ENCODE measurements around the gene RAB5IF. TPM values are rescaled to one million over a fixed set of nuclear protein-coding genes. Genes with fewer than 3 reads are reported as not detected.

RAB5IF gene
- total and polyA plus RNA-seq, 2 of the 13 experiments (the other 11 are each of a cell fraction or from before 2014, with no cell fraction given) = 261 to 305 TPM

DNA sequence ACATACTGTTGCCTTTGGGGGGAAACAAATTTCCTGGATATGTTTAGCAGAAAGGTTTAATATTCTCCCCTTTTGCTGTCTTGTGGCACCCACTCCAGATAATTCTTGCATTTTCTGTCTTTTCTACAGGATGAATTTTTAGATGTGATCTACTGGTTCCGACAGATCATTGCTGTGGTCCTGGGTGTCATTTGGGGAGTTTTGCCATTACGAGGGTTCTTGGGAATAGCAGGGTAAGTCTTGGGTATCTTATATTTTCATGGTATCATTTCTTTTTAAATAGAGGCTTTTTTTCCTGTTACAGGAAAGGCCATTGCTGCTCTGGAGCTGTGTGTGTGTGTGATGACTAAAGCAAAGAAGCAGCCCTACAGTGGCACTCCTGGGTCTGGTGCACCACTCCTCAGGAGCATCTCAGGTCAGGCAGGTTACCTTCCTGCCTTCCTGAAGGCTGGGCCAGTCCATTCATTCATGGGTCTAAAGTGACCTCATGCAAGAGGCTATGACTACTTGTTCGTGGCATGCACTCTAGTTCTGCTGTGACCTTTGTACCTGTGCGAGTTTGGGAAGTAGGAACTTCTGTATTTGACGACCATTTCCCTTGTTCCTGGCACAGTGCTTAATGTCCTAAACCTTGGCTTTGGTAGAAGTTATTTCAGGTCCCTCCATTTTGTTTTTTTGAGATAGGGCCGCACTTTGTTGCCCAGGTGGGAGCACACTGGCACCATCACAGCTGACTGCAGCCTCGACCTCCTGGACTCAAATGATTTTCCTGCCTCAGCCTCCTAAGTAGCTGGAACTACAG is 2.2 kb downstream of the RAB5IF start (continued):
- TF ChIP-seq ZNF337 (CRISPR knock-in tag; IDR thresholded peaks at IDR 0.05; ENCODE audit: borderline replicate concordance, low read depth) (no peak), SP4 (CRISPR knock-in tag; IDR thresholded peaks at IDR 0.05) (no peak; the same call in 1 of the 2 replicates), SUZ12 (IDR thresholded peaks at IDR 0.05; ENCODE audit: low read depth, low read length) (no peak), ZFP36L2 (CRISPR knock-in tag; IDR thresholded peaks at IDR 0.05) (no peak), ASH2L (IDR thresholded peaks at IDR 0.05; ENCODE audit: insufficient read length, low read depth, low read length) (peak; percentile 93), ZSCAN31 (CRISPR knock-in tag; IDR thresholded peaks at IDR 0.05; ENCODE audit: low read depth) (peak; percentile 40; the same call in 1 of the 2 replicates), FOXJ3 (CRISPR knock-in tag; IDR thresholded peaks at IDR 0.05; ENCODE audit: borderline replicate concordance) (no peak), SALL1 (CRISPR knock-in tag; IDR thresholded peaks at IDR 0.05) (peak; percentile 60), ZNF570 (CRISPR knock-in tag; IDR thresholded peaks at IDR 0.05; ENCODE audit: borderline replicate concordance) (no peak), IKZF1 (IDR thresholded peaks at IDR 0.05) (no peak), SP2 (CRISPR knock-in tag; IDR thresholded peaks at IDR 0.05) (no peak), ONECUT2 (CRISPR knock-in tag; IDR thresholded peaks at IDR 0.05) (no peak), ISX (CRISPR knock-in tag; conservative IDR thresholded peaks at IDR 0.05) (no peak), ZNF775 (CRISPR knock-in tag; IDR thresholded peaks at IDR 0.05; ENCODE audit: borderline replicate concordance) (no peak)
- TF ChIP-seq, protein P1, sequence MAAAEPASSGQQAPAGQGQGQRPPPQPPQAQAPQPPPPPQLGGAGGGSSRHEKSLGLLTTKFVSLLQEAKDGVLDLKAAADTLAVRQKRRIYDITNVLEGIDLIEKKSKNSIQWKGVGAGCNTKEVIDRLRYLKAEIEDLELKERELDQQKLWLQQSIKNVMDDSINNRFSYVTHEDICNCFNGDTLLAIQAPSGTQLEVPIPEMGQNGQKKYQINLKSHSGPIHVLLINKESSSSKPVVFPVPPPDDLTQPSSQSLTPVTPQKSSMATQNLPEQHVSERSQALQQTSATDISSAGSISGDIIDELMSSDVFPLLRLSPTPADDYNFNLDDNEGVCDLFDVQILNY (CRISPR knock-in tag; conservative IDR thresholded peaks at IDR 0.05) = no peak
- TF ChIP-seq, protein P2, sequence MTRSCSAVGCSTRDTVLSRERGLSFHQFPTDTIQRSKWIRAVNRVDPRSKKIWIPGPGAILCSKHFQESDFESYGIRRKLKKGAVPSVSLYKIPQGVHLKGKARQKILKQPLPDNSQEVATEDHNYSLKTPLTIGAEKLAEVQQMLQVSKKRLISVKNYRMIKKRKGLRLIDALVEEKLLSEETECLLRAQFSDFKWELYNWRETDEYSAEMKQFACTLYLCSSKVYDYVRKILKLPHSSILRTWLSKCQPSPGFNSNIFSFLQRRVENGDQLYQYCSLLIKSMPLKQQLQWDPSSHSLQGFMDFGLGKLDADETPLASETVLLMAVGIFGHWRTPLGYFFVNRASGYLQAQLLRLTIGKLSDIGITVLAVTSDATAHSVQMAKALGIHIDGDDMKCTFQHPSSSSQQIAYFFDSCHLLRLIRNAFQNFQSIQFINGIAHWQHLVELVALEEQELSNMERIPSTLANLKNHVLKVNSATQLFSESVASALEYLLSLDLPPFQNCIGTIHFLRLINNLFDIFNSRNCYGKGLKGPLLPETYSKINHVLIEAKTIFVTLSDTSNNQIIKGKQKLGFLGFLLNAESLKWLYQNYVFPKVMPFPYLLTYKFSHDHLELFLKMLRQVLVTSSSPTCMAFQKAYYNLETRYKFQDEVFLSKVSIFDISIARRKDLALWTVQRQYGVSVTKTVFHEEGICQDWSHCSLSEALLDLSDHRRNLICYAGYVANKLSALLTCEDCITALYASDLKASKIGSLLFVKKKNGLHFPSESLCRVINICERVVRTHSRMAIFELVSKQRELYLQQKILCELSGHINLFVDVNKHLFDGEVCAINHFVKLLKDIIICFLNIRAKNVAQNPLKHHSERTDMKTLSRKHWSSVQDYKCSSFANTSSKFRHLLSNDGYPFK (CRISPR knock-in tag; IDR thresholded peaks at IDR 0.05; ENCODE audit: borderline replicate concordance) = no peak
- TF ChIP-seq, protein P3, sequence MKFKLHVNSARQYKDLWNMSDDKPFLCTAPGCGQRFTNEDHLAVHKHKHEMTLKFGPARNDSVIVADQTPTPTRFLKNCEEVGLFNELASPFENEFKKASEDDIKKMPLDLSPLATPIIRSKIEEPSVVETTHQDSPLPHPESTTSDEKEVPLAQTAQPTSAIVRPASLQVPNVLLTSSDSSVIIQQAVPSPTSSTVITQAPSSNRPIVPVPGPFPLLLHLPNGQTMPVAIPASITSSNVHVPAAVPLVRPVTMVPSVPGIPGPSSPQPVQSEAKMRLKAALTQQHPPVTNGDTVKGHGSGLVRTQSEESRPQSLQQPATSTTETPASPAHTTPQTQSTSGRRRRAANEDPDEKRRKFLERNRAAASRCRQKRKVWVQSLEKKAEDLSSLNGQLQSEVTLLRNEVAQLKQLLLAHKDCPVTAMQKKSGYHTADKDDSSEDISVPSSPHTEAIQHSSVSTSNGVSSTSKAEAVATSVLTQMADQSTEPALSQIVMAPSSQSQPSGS (CRISPR knock-in tag; IDR thresholded peaks at IDR 0.05) = peak; percentile 86; the same call in 1 of the 2 replicates
- TF ChIP-seq, protein P4, sequence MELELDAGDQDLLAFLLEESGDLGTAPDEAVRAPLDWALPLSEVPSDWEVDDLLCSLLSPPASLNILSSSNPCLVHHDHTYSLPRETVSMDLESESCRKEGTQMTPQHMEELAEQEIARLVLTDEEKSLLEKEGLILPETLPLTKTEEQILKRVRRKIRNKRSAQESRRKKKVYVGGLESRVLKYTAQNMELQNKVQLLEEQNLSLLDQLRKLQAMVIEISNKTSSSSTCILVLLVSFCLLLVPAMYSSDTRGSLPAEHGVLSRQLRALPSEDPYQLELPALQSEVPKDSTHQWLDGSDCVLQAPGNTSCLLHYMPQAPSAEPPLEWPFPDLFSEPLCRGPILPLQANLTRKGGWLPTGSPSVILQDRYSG (CRISPR knock-in tag; IDR thresholded peaks at IDR 0.05) = no peak
- TF ChIP-seq, protein P5, sequence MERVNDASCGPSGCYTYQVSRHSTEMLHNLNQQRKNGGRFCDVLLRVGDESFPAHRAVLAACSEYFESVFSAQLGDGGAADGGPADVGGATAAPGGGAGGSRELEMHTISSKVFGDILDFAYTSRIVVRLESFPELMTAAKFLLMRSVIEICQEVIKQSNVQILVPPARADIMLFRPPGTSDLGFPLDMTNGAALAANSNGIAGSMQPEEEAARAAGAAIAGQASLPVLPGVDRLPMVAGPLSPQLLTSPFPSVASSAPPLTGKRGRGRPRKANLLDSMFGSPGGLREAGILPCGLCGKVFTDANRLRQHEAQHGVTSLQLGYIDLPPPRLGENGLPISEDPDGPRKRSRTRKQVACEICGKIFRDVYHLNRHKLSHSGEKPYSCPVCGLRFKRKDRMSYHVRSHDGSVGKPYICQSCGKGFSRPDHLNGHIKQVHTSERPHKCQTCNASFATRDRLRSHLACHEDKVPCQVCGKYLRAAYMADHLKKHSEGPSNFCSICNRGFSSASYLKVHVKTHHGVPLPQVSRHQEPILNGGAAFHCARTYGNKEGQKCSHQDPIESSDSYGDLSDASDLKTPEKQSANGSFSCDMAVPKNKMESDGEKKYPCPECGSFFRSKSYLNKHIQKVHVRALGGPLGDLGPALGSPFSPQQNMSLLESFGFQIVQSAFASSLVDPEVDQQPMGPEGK (CRISPR knock-in tag; IDR thresholded peaks at IDR 0.05) = no peak

All from HepG2 (cell line).